Neural cell (in vitro differentiated cells): ENCODE data around the gene KCNK6. TPM values are rescaled to one million over a fixed set of nuclear protein-coding genes. Genes with fewer than 3 reads are reported as not detected.

ENCODE experiments used
- H2AFZ ChIP-seq: fragments of 200-600, 300-800 bp; sonication (generic), shearing (Covaris generic); 2 replicates; pipeline ENCODE4 v1.6.0; 2014; ENCODE audit warnings: low read depth, mild to moderate bottlenecking, antibody characterized with exemption, low read length, moderate library complexity
- H3F3A ChIP-seq: fragments of 200-600 bp; shearing (Covaris generic); 2 replicates; pipeline ENCODE4 v1.6.1; 2016; ENCODE audit warnings: mild to moderate bottlenecking, moderate library complexity, mixed read lengths, antibody characterized with exemption, low read length; ENCODE audit not compliant: insufficient read depth, poor library complexity, severe bottlenecking
- H3K27ac ChIP-seq: fragments of 200-600, 300-800 bp; sonication (generic), shearing (Covaris generic); 2 replicates; pipeline ENCODE4 v1.5.1; 2014; ENCODE audit warnings: mild to moderate bottlenecking, low read length, moderate library complexity
- H3K27me3 ChIP-seq: fragments of 300-800, 200-600 bp; sonication (generic), shearing (Covaris generic); 2 replicates; pipeline ENCODE4 v1.6.0; 2014; ENCODE audit warnings: mild to moderate bottlenecking, low read depth, low read length, moderate library complexity; ENCODE audit not compliant: insufficient read depth
- H3K36me3 ChIP-seq: fragments of 300-800, 200-600 bp; sonication (generic), shearing (Covaris generic); 2 replicates; pipeline ENCODE4 v1.5.1; 2014; ENCODE audit warnings: mild to moderate bottlenecking, antibody characterized with exemption, low read length, moderate library complexity; ENCODE audit not compliant: insufficient read depth
- H3K4me2 ChIP-seq: fragments of 300-800, 200-600 bp; sonication (generic), shearing (Covaris generic); 2 replicates; pipeline ENCODE4 v1.6.0; 2014; ENCODE audit warnings: mild to moderate bottlenecking, low read length
- H3K4me3 ChIP-seq: fragments of 300-800, 200-600 bp; sonication (generic), shearing (Covaris generic); 2 replicates; pipeline ENCODE4 v1.5.1; 2014; ENCODE audit warnings: mild to moderate bottlenecking, low read length, moderate library complexity
- H3K79me2 ChIP-seq: fragments of 200-600 bp; shearing (Covaris generic); replicated peaks from 2 replicates; pipeline ENCODE4 v1.6.0; 2014; ENCODE audit warnings: mild to moderate bottlenecking, low read length, moderate library complexity; ENCODE audit not compliant: insufficient read depth
- H3K9ac ChIP-seq: fragments of 300-800, 200-600 bp; sonication (generic), shearing (Covaris generic); 2 replicates; pipeline ENCODE4 v1.6.1; 2016; ENCODE audit warnings: mild to moderate bottlenecking, low read length, mixed read lengths
- H3K9me2 ChIP-seq: fragments of 200-600 bp; shearing (Covaris generic); 2 replicates; pipeline ENCODE4 v1.6.1; 2016; ENCODE audit warnings: mild to moderate bottlenecking, low read length, mixed read lengths; ENCODE audit not compliant: insufficient read depth
- H3K9me3 ChIP-seq: fragments of 200-600, 300-800 bp; sonication (generic), shearing (Covaris generic); 2 replicates; pipeline ENCODE4 v1.6.1; 2016; ENCODE audit warnings: mild to moderate bottlenecking, mixed run types, low read length, moderate library complexity, mixed read lengths
- H4K20me1 ChIP-seq: fragments of 200-600 bp; shearing (Covaris generic); 2 replicates; pipeline ENCODE4 v1.6.1; 2016; ENCODE audit warnings: mild to moderate bottlenecking, mixed run types; ENCODE audit not compliant: insufficient read depth
- CTCF ChIP-seq: fragments of 450-650 bp; IDR thresholded peaks from 2 replicates; pipeline ENCODE4 v1.5.1; 2014; ENCODE audit warnings: antibody characterized with exemption, mild to moderate bottlenecking, moderate library complexity; ENCODE audit not compliant: poor library complexity, severe bottlenecking
- EP300 ChIP-seq: fragments of 450-650 bp; conservative IDR thresholded peaks from 2 replicates; pipeline ENCODE4 v1.6.1; 2014; ENCODE audit warnings: antibody characterized with exemption, mild to moderate bottlenecking, moderate library complexity; ENCODE audit not compliant: poor library complexity, severe bottlenecking
- EZH2 ChIP-seq: fragments of 200-600, 300-800 bp; shearing (Covaris generic), sonication (generic); IDR thresholded peaks from 2 replicates; pipeline ENCODE4 v1.6.1; 2014; ENCODE audit warnings: antibody characterized with exemption, low read length, borderline replicate concordance, mild to moderate bottlenecking; ENCODE audit not compliant: insufficient read depth, poor library complexity, severe bottlenecking
- MXI1 ChIP-seq: fragments of 450-650 bp; conservative IDR thresholded peaks from 2 replicates; pipeline ENCODE4 v1.6.1; 2014; ENCODE audit warnings: antibody characterized with exemption, mild to moderate bottlenecking; ENCODE audit not compliant: poor library complexity, severe bottlenecking
- POLR2AphosphoS5 ChIP-seq: IDR thresholded peaks from 2 replicates; pipeline ENCODE4 v1.6.1; 2012
- RAD21 ChIP-seq: fragments of 450-650 bp; conservative IDR thresholded peaks from 2 replicates; pipeline ENCODE4 v1.6.1; 2014; ENCODE audit warnings: antibody characterized with exemption, mild to moderate bottlenecking, moderate library complexity
- SMC3 ChIP-seq: fragments of 450-650 bp; conservative IDR thresholded peaks from 2 replicates; pipeline ENCODE4 v1.6.1; 2014; ENCODE audit warnings: antibody characterized with exemption, mild to moderate bottlenecking, moderate library complexity; ENCODE audit not compliant: poor library complexity
- TAF1 ChIP-seq: IDR thresholded peaks from 2 replicates; pipeline ENCODE4 v1.6.1; 2012; ENCODE audit warnings: low read depth
- polyA plus RNA-seq: library from polyadenylated mRNA; depleted of rRNA; stranded (reverse); fragments of >200 nt; gene quantifications from 2 replicates; pipeline ENCODE4 v1.2.3, GENCODE V29; 2014
- TF ChIP-seq, protein P1 (sequence below): IDR thresholded peaks from 2 replicates; pipeline ENCODE4 v1.6.1; 2012; ENCODE audit warnings: borderline replicate concordance

The KCNK6 gene
- polyA plus RNA-seq, 1 donor from 2014 or later, result not detected

DNA sequence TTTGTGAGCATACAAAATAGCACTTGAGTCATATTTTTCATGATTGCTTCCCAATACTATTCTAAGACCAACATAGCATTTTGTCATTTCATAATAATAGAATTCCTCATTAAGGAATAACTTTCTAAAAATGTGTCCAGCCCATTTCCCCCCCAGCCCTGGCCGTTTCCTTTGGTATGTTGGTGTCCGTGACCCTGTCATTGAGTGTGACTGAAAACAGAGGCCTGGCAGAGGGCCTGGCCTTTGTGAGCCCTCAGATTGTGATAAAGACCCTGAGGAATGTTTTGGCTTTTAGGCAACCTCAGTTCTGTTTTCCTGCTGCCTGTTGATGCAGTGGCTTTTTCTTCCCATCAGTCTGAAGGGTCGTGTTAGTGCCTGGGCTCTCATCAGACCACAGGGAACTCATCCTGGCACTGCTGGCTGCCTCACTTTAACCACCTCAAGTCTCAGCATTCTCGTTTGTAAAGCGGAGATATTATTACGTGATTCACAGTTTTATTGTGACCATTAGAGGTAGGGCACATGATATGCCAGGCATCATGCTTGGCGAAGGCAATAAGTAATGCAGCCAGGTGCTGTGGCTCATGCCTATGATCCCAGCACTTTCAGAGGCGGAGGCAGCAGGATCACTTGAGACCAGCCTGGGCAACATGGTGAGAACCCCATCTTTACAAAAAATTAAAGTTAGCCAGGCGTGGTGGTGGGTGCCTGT is 41.5 kb upstream of the KCNK6 start:
- Histone ChIP-seq H3K27me3 (no peaks in the 10 kb centered on the region), H3K4me2 (no peak overlapping the region), H3K79me2 (no peaks in the 10 kb centered on the region), H3K9me3 (no peaks in the 10 kb centered on the region), H3K27ac (no peak overlapping the region), H3K9me2 (no peaks in the 10 kb centered on the region), H3K9ac (no peak overlapping the region), H3K4me3 (no peak overlapping the region), H3K36me3 (no peaks in the 10 kb centered on the region), H3F3A (no peaks in the 10 kb centered on the region), H2AFZ (no peak overlapping the region), H4K20me1 (no peaks in the 10 kb centered on the region)
- TF ChIP-seq, protein P1, sequence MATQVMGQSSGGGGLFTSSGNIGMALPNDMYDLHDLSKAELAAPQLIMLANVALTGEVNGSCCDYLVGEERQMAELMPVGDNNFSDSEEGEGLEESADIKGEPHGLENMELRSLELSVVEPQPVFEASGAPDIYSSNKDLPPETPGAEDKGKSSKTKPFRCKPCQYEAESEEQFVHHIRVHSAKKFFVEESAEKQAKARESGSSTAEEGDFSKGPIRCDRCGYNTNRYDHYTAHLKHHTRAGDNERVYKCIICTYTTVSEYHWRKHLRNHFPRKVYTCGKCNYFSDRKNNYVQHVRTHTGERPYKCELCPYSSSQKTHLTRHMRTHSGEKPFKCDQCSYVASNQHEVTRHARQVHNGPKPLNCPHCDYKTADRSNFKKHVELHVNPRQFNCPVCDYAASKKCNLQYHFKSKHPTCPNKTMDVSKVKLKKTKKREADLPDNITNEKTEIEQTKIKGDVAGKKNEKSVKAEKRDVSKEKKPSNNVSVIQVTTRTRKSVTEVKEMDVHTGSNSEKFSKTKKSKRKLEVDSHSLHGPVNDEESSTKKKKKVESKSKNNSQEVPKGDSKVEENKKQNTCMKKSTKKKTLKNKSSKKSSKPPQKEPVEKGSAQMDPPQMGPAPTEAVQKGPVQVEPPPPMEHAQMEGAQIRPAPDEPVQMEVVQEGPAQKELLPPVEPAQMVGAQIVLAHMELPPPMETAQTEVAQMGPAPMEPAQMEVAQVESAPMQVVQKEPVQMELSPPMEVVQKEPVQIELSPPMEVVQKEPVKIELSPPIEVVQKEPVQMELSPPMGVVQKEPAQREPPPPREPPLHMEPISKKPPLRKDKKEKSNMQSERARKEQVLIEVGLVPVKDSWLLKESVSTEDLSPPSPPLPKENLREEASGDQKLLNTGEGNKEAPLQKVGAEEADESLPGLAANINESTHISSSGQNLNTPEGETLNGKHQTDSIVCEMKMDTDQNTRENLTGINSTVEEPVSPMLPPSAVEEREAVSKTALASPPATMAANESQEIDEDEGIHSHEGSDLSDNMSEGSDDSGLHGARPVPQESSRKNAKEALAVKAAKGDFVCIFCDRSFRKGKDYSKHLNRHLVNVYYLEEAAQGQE, result no peak
- TF ChIP-seq RAD21 (no peak), EZH2 (no peak), CTCF (no peak), TAF1 (no peak)

DNA sequence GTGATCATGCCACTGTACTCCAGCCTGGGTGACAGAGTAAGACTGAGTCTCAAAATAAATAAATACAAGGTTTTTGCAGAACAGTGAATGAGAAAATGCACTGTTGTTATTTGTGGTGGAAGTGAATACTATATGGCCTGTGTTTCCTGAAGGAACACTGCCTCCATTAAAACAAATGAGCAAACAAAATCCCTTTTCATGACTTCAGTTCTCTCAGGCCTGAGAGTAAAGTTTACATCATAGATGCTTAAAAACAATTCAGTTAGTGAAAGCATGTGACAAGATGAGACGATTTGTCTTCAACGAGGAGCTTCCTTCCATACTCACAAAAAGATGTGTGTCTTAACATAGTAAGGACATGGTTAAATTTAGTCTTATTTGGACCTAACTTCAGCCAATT is 40.9 kb upstream of the KCNK6 start:
- Histone ChIP-seq H3K9me2 (no peaks in the 10 kb centered on the region), H3K9ac (no peak overlapping the region), H3K27ac (no peak overlapping the region), H3K79me2 (no peaks in the 10 kb centered on the region), H2AFZ (no peak overlapping the region), H3K27me3 (no peaks in the 10 kb centered on the region), H3K4me3 (no peak overlapping the region), H3K9me3 (no peaks in the 10 kb centered on the region), H4K20me1 (no peaks in the 10 kb centered on the region), H3K36me3 (no peaks in the 10 kb centered on the region), H3K4me2 (no peak overlapping the region), H3F3A (no peaks in the 10 kb centered on the region)
- no peak for TF ChIP-seq RAD21
- no peak for TF ChIP-seq POLR2AphosphoS5
- TF ChIP-seq EP300, result no peak
- TF ChIP-seq CTCF, result no peak
- no peak for TF ChIP-seq MXI1
- no peak for TF ChIP-seq EZH2
- TF ChIP-seq TAF1, result no peak
- TF ChIP-seq SMC3, result no peak
- TF ChIP-seq, protein P1, result no peak
